Ishikawa (cell line): Measurements from ENCODE around the gene RPL7A.

Source experiments
- CEBPB ChIP-seq: IDR thresholded peaks from 2 replicates; pipeline ENCODE4 v1.6.1; 2012
- CREB1 ChIP-seq: IDR thresholded peaks from 2 replicates; pipeline ENCODE4 v1.6.1; 2012; ENCODE audit warnings: low read depth
- EGR1 ChIP-seq: IDR thresholded peaks from 2 replicates; pipeline ENCODE4 v1.6.1; 2012
- EP300 ChIP-seq: IDR thresholded peaks from 2 replicates; pipeline ENCODE4 v1.6.1; 2012; ENCODE audit warnings: borderline replicate concordance
- FOXM1 ChIP-seq: IDR thresholded peaks from 2 replicates; pipeline ENCODE4 v1.6.1; 2012; ENCODE audit warnings: low read depth, borderline replicate concordance
- MAX ChIP-seq: IDR thresholded peaks from 2 replicates; pipeline ENCODE4 v1.6.1; 2012
- NFIC ChIP-seq: IDR thresholded peaks from 2 replicates; pipeline ENCODE4 v1.6.1; 2012
- RAD21 ChIP-seq: IDR thresholded peaks from 2 replicates; pipeline ENCODE4 v1.6.1; 2012; ENCODE audit warnings: low read depth
- REST ChIP-seq: IDR thresholded peaks from 2 replicates; pipeline ENCODE4 v1.6.1; 2012; ENCODE audit warnings: low read depth, mild to moderate bottlenecking
- TAF1 ChIP-seq: IDR thresholded peaks from 2 replicates; pipeline ENCODE4 v1.6.1; 2012; ENCODE audit warnings: low read depth, mild to moderate bottlenecking
- TCF12 ChIP-seq: IDR thresholded peaks from 2 replicates; pipeline ENCODE4 v1.6.1; 2012; ENCODE audit warnings: low read depth
- YY1 ChIP-seq: IDR thresholded peaks from 2 replicates; pipeline ENCODE4 v1.6.1; 2012; ENCODE audit warnings: low read depth
- ZBTB7A ChIP-seq: IDR thresholded peaks from 2 replicates; pipeline ENCODE4 v1.6.1; 2012; ENCODE audit warnings: low read depth

- no peak for TF ChIP-seq EP300
- no peak for TF ChIP-seq TAF1
- TF ChIP-seq CEBPB: no peak
- TF ChIP-seq YY1: no peak
- no peak for TF ChIP-seq TCF12
- no peak for TF ChIP-seq RAD21
- TF ChIP-seq CREB1: no peak
- TF ChIP-seq REST: no peak
- no peak for TF ChIP-seq NFIC
- no peak for TF ChIP-seq ZBTB7A
- TF ChIP-seq FOXM1: no peak
- no peak for TF ChIP-seq EGR1
- TF ChIP-seq MAX: no peak
Observed at GRCh38 chr9:133332381-133332730, 15.7 kb upstream of the RPL7A start.
